IPS-18a (cell line): ENCODE measurements around the gene MED27.

Source experiments
- H3K27ac ChIP-seq: one replicate; pipeline ENCODE4 v1.5.1; 2013; ENCODE audit warnings: low read length
- H3K27me3 ChIP-seq: one replicate; pipeline ENCODE4 v1.6.1; 2013; ENCODE audit warnings: mild to moderate bottlenecking, low read length; ENCODE audit not compliant: control insufficient read depth, insufficient read depth
- H3K36me3 ChIP-seq: one replicate; pipeline ENCODE4 v1.6.1; 2013; ENCODE audit warnings: low read depth, low read length; ENCODE audit not compliant: control insufficient read depth
- H3K4me1 ChIP-seq: one replicate; pipeline ENCODE4 v1.6.1; 2013; ENCODE audit warnings: low read depth, low read length; ENCODE audit not compliant: control insufficient read depth
- H3K4me3 ChIP-seq: one replicate; pipeline ENCODE4 v1.5.1; 2013; ENCODE audit warnings: low read length
- H3K9ac ChIP-seq: one replicate; pipeline ENCODE4 v1.6.1; 2013; ENCODE audit warnings: mild to moderate bottlenecking, low read length, moderate library complexity
- H3K9me3 ChIP-seq: one replicate; pipeline ENCODE4 v1.6.1; 2013; ENCODE audit warnings: low read depth, low read length; ENCODE audit not compliant: control insufficient read depth

MED27 gene

DNA sequence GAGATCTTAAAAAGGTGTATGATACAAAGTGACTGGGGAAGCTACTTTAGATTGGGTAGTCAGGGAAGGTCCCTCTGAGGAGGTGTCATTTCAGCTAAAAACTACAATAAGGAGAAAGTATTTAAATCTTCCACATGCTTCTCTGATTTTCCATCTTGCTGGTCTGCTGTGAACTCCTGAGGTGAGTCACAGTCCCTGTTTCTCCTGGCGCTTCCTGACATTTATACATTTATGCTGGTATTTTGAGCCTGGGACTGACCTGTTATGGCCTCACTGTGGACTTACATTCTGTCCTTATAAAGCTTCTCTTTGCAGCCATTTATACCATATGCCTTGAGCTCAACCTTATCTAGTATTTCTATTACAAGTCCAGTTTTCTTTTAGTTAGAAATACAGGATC lies 95.1 kb downstream of the MED27 start:
- Histone ChIP-seq H3K9ac (no peak overlapping the region), H3K9me3 (no peaks in the 10 kb centered on the region), H3K27ac (no peak overlapping the region)

GRCh38 chr9:131982671-131983239 lies 96.9 kb downstream of the MED27 start:
- H3K4me1 ChIP-seq: peaks cover 9% of the 10 kb centered on the region
- no peaks in the 10 kb centered on the region for H3K27me3 ChIP-seq
- H3K9ac ChIP-seq: no peak overlapping the region
- H3K27ac ChIP-seq: no peak overlapping the region
- no peak overlapping the region for H3K4me3 ChIP-seq
- no peaks in the 10 kb centered on the region for H3K36me3 ChIP-seq
- H3K9me3 ChIP-seq: no peaks in the 10 kb centered on the region

More for the DNA sequence above, 95.1 kb downstream of the MED27 start:
- no peaks in the 10 kb centered on the region for H3K27me3 ChIP-seq
- no peaks in the 10 kb centered on the region for H3K36me3 ChIP-seq
- H3K4me1 ChIP-seq: peaks cover 10% of the 10 kb centered on the region
- H3K4me3 ChIP-seq: no peak overlapping the region

DNA sequence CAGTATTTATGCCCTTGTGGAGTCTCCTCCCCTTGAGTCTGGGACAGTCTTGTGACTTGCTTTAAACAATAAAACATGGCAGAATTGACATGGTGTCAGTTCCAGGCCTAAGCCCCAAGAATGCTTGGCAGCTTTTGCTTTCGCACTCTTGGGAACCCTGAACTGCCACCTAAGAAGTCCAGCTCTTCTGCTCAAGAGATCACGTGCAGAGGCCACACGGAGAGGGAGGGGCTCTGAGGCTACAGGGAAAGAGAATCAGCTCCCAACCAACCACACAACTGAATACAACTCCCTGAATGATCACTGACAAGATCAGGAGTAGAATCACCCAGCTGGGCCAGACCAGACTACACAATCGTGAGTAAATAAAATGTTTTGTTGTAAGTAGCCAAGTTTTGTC lies 97.6 kb downstream of the MED27 start:
- Histone ChIP-seq H3K36me3 (no peaks in the 10 kb centered on the region), H3K4me1 (peaks cover 2% of the 10 kb centered on the region), H3K9ac (no peak overlapping the region), H3K4me3 (no peak overlapping the region), H3K27me3 (no peaks in the 10 kb centered on the region), H3K27ac (no peak overlapping the region), H3K9me3 (no peaks in the 10 kb centered on the region)

DNA sequence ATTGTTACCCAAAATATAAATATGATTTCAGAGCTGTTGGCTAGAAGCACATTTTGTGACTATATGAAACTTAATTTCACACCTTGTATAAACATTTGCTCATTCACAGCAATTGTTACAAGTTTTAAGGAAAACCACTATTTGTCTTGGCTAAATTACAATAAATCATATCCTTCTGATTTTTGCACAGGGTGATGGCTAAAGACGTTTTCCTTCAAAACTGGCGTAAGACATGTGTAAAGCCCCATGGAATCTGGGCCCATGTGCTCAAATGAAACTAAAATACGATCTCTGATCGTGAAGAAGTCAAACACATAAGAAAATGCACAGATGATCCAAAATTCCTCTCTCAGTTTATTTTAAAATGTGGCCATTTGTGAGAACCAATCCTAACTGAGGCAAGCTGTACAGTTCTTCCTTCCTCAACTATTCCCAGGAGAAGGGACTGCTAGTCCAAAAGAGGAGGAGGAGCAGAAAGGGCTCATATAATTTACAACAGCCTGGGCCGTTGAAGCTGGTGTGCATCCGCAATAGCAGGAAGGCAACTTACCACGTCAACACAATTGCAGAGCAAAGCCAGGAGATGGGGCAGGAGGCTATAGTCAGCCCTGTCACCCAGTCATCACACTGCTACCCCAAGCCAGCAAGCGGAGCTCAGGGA lies 98.4 kb downstream of the MED27 start:
- Histone ChIP-seq H3K4me3 (no peak overlapping the region), H3K27ac (no peak overlapping the region), H3K27me3 (no peaks in the 10 kb centered on the region), H3K9me3 (no peaks in the 10 kb centered on the region), H3K9ac (no peak overlapping the region), H3K36me3 (no peaks in the 10 kb centered on the region), H3K4me1 (no peaks in the 10 kb centered on the region)

DNA sequence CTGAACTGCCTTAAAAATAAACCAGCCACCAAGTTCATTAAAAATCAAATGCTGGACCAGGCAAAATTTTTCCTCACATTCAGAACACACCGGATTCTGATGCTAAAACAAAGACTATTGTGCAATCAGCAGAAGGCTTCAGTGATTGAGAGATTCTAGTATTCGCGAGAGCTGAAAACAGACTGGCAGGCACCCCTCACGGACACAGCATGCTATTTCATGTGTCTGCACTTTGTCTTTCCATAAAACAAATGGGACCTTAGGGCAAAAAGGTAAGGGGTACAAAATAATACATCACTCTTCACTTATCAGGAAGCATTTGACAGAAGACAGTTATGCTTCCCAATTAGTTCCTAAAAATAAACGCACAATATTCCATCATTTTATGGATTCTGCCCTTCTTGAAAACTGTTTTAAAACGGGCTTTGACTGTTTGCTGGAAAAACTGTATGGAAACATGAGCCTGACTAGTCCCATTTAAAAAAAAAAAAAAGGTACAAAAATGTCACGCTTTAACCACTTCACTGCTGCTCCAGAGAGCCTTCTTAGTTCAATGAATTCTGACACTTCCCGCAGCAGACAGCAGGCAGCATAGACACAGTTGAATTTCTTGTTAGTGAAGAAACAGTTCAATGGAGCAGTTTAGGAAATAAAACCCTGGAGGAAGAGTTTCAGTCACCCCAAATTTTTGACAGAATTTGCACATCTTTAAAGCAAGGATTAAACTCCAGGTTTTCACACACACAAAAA lies 99.2 kb downstream of the MED27 start:
- Histone ChIP-seq H3K36me3 (no peaks in the 10 kb centered on the region), H3K27me3 (no peaks in the 10 kb centered on the region), H3K9ac (no peak overlapping the region), H3K4me3 (no peak overlapping the region), H3K27ac (no peak overlapping the region), H3K9me3 (no peaks in the 10 kb centered on the region), H3K4me1 (no peaks in the 10 kb centered on the region)

DNA sequence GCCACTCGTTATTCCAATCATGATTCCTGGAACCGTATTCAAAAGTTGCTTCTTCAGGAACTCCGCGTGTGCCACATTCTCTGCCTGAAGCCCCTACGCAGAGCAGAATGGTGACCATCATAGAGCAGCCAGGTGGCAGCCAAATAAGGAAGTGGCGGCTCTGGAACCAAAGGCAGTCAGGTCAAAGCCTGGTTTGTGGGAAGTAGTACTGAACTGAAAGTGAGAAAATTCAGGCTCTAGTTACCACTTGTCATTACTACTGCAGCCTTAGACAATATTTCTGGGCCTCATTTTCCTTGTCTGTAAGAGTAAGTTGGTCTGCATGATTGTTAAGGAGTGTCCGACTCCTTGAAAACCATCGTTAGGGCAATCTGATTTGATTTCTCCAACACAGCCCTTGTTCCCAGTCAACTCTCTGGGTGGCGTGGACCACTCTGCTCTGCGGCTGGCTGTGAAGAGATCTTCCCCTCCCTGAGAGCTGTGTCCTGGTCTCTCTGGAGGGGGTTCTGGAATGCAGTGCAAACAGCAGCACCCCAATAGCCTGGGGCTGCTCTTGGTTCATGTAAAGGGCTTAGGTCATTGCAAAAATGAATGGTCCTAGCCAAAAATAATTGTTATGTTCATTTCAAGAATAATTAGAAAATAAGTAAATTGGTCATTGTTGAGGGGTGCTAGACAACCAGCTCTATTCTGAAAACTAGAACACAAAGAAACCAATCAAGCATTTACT lies 102.4 kb downstream of the MED27 start:
- Histone ChIP-seq H3K36me3 (no peaks in the 10 kb centered on the region), H3K27me3 (no peaks in the 10 kb centered on the region), H3K27ac (no peak overlapping the region), H3K4me1 (no peaks in the 10 kb centered on the region), H3K9ac (no peak overlapping the region), H3K9me3 (no peaks in the 10 kb centered on the region), H3K4me3 (no peak overlapping the region)

DNA sequence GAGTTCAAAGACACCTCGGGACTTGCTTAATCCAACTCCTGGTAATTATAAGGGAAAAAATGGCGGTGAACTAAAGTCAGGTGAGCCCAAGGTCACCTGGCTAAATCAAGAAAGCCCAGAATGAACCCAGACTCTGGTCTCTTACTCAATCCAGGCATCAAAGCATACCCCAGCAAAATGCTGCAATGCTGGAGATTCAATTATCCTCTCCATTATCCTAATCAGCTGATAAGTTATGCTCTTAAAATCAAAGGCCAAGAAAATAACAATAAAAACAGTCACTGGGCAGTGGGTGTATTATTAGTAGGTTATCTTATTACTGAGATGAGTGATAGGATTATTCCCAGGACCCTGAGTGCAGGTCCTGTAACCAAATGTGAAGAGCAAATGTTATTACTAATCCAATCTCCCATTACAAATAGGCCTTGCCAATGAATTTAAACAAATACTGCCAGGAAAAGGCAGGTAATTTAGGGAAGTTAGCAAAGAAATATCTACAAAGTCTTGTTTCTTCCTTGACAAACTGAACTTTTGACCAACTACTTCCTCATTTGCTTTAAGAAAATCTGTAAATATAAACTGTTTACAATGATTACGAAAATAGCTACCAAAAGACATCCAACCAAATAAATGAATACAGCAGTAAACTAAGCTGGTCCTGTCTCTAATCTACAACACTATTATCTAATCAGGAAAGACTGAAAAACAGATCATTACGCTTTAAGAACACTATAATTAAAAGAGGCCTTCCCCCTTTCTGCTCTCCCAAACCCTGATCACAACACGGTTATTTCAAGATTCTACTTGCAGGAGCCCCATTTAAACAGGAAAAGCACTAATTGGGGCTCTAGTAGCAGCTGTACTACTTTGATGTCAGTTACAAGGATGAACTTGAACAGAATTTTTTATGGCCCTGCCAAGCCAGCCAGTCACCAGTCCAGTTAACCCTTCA lies 103.2 kb downstream of the MED27 start:
- Histone ChIP-seq H3K27ac (no peak overlapping the region), H3K36me3 (no peaks in the 10 kb centered on the region), H3K4me3 (no peak overlapping the region), H3K4me1 (no peaks in the 10 kb centered on the region), H3K27me3 (no peaks in the 10 kb centered on the region), H3K9me3 (no peaks in the 10 kb centered on the region), H3K9ac (no peak overlapping the region)

DNA sequence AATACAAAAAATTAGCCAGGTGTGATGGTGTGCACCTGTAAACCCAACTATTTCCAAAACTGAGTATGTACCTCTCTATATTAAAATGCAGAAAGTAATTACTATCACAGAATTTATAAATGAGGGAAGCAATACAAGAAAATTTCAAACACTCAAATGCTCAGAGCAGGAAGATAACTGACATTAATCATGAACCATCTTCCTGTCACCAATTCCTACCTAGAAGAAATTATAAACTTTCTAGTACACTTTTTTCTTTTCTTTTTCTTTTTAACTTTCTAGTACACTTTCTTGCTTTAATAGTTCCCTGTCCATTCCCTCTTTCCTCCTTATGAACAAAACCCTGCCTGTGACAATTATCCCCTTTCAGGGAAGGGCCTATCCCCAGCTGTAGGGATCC lies 106.8 kb downstream of the MED27 start:
- no peaks in the 10 kb centered on the region for H3K9me3 ChIP-seq
- no peak overlapping the region for H3K9ac ChIP-seq
- no peaks in the 10 kb centered on the region for H3K4me1 ChIP-seq
- H3K27me3 ChIP-seq: no peaks in the 10 kb centered on the region
- no peak overlapping the region for H3K27ac ChIP-seq
- H3K4me3 ChIP-seq: no peak overlapping the region
- no peaks in the 10 kb centered on the region for H3K36me3 ChIP-seq

- no peak overlapping the region for H3K4me3 ChIP-seq
- no peak overlapping the region for H3K9ac ChIP-seq
- H3K36me3 ChIP-seq: no peaks in the 10 kb centered on the region
- no peak overlapping the region for H3K27ac ChIP-seq
- peaks cover 7% of the 10 kb centered on the region for H3K27me3 ChIP-seq
- peaks cover under 1% of the 10 kb centered on the region for H3K4me1 ChIP-seq
- H3K9me3 ChIP-seq: no peaks in the 10 kb centered on the region
Observed at GRCh38 chr9:131971482-131972074, 108.1 kb downstream of the MED27 start.

DNA sequence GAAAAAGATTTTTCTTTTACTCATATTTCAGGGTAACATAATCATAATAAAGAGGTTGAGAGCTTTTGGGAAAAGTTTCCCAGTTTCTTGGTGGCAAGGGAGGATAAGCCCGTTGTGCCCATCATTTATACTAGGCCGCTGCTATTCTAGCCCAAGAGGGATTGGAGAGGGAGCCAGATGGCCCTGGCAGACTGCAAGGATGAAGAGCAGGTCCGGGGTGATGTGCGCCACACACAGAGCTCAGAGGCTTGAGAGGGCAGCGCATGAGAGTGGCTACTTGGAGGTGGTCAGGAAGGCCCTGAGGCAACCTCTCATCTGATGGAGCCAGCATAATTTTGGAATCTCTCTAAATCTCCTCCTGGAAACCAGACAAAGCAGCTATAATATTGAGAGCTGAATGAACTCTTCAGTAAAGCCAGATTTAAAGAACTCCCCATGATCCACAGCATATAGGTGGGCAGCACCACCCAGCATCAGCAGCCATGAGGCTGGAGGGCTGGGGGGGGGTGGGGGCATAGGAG lies 110.1 kb downstream of the MED27 start:
- Histone ChIP-seq H3K9me3 (no peaks in the 10 kb centered on the region), H3K4me1 (peaks cover 16% of the 10 kb centered on the region), H3K27me3 (peaks cover 25% of the 10 kb centered on the region), H3K9ac (no peak overlapping the region), H3K27ac (no peak overlapping the region), H3K36me3 (no peaks in the 10 kb centered on the region), H3K4me3 (no peak overlapping the region)
